Common myeloid progenitor, CD34-positive (primary cell): Measurements from ENCODE around the gene UBR2.
A peak's percentile ranks its signal among the peaks of the same experiment; 100 is the strongest.

Experiments used
- CTCF ChIA-PET: fragments of 350-600 bp; sonication (Branson Sonifier 250); formaldehyde crosslinking; loops from one replicate; lab custom pipeline; 2021; ENCODE audit warnings: antibody characterized with exemption; lab: Charles Lee
- POLR2A ChIA-PET: fragments of 350-600 bp; sonication (Branson Sonifier 250); formaldehyde crosslinking; loops from one replicate; lab custom pipeline; 2021; ENCODE audit warnings: antibody characterized with exemption; lab: Charles Lee
- DNase-seq, 3 donors: peaks; one replicate each; pipeline versions ENCODE4 v3.0.0 to v3.0.0-alpha.2; 2013
- H3K27ac ChIP-seq, 2 experiments: 1 replicate in 1 of 2; 2 replicates in 1 of 2; pipeline ENCODE4 v1.7.0; 2013; ENCODE audit warnings: inconsistent platforms in 2 of 2, low read length in 2 of 2, mild to moderate bottlenecking in 2 of 2, low read depth in 1 of 2, moderate library complexity in 1 of 2; ENCODE audit not compliant: severe bottlenecking in 2 of 2, insufficient read depth in 1 of 2, poor library complexity in 1 of 2
- H3K27me3 ChIP-seq, 5 experiments: replicated peaks in 2 of 5; 1 replicate in 3 of 5; 2 replicates in 2 of 5; pipeline versions ENCODE4 v1.6.1 to v1.7.0; 2013; ENCODE audit warnings: low read length in 4 of 5, mild to moderate bottlenecking in 2 of 5, moderate library complexity in 2 of 5, inconsistent platforms in 1 of 5; ENCODE audit not compliant: insufficient read depth in 5 of 5, control insufficient read depth in 4 of 5
- H3K36me3 ChIP-seq, 4 experiments: 1 replicate in 2 of 4; 2 replicates in 2 of 4; pipeline versions ENCODE4 v1.6.1 to v1.7.0; 2013; ENCODE audit warnings: low read length in 3 of 4, control low read depth in 1 of 4, mild to moderate bottlenecking in 1 of 4; ENCODE audit not compliant: control insufficient read depth in 4 of 4, insufficient read depth in 4 of 4
- H3K4me1 ChIP-seq, 4 experiments: 1 replicate in 3 of 4; 2 replicates in 1 of 4; pipeline versions ENCODE4 v1.6.1 to v1.7.1; 2013; ENCODE audit warnings: low read length in 3 of 4, mild to moderate bottlenecking in 3 of 4, control low read depth in 1 of 4, inconsistent platforms in 1 of 4, moderate library complexity in 1 of 4; ENCODE audit not compliant: control insufficient read depth in 4 of 4, insufficient read depth in 4 of 4; ENCODE audit errors: control extremely low read depth in 1 of 4
- H3K4me3 ChIP-seq, 7 experiments: 1 replicate in 4 of 7; 2 replicates in 3 of 7; pipeline versions ENCODE4 v1.5.1 to v1.7.0; 2013; ENCODE audit warnings: mild to moderate bottlenecking in 7 of 7, low read length in 6 of 7, moderate library complexity in 6 of 7, inconsistent platforms in 2 of 7, low read depth in 2 of 7, control low read depth in 1 of 7; ENCODE audit not compliant: insufficient read depth in 4 of 7, control insufficient read depth in 1 of 7; ENCODE audit errors: extremely low read depth in 1 of 7
- H3K9me3 ChIP-seq, 5 experiments: 1 replicate in 4 of 5; 2 replicates in 1 of 5; pipeline versions ENCODE4 v1.6.1 to v1.7.1; 2013; ENCODE audit warnings: low read length in 4 of 5, mild to moderate bottlenecking in 2 of 5, inconsistent platforms in 1 of 5, low read depth in 1 of 5, moderate library complexity in 1 of 5; ENCODE audit not compliant: control insufficient read depth in 4 of 5, insufficient read depth in 2 of 5; ENCODE audit errors: control extremely low read depth in 1 of 5
- WGBS: methylation state at CpG from one replicate; pipeline ENCODE4 v1.1.5; 2013; ENCODE audit not compliant: insufficient coverage; 5-methylcytosine and 5-hydroxymethylcytosine counted together

The UBR2 gene

DNA sequence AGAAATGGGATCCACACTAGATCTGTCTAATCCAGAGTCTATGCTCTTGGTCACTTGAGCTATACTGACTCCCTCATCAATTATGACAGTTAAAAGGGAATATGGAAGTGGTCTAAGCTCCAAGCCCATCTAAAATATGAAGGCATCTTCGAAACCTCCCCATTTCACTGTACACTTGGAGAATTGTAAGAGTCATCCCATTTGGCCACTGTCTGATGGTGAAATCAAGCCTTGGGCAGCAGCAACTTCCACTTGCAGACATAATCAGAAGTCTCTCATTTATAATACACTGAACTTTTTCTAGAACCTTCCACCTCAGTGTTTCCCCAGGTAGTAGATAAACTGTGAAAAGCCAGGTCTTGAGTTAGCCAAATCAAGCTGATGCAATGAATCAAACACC lies 26.3 kb upstream of the UBR2 start:
- 88% methylated on average over 1 of the region's 1 CpG for WGBS
- ChIA-PET POLR2A (no interaction called here), CTCF (interaction anchor here (0.8 to 4.1 kb wide), 6 partner anchors 10 to 276 kb away, joined by 3 to 22 read pairs (median 4); no protein-coding TSS in a partner anchor)
- H3K27ac ChIP-seq: no peak overlapping the region
- H3K36me3 ChIP-seq: no peaks in the 10 kb centered on the region
- H3K4me1 ChIP-seq: no peaks in the 10 kb centered on the region
- no peak for DNase-seq
- H3K9me3 ChIP-seq: no peaks in the 10 kb centered on the region
- no peak overlapping the region for H3K4me3 ChIP-seq
- H3K27me3 ChIP-seq: no peaks in the 10 kb centered on the region

DNA sequence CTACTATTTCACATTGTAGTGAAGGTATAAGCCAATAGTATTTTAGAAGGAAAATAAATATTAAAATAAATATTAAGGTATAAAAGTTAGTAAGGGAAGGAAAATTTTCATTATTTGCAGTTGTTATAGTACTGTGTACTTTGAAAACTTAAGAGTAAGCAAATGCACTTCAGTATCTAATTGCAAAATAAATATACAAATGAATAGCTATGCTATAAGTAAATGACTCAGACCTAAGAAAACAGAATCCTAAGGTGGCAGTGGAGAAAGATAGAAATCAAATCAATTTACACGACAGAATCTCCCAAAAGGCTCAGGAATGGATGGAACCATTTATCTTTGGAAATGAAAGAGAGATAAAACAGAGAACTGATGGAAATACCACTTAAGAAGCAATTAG lies 24.7 kb upstream of the UBR2 start:
- POLR2A ChIA-PET: no interaction called here
- CTCF ChIA-PET: interaction anchor here (4.1 kb wide), 1 partner anchor 8 kb away, joined by 22 read pairs; no protein-coding TSS in a partner anchor
- WGBS: 100% methylated on average over 1 of the region's 1 CpG

DNA sequence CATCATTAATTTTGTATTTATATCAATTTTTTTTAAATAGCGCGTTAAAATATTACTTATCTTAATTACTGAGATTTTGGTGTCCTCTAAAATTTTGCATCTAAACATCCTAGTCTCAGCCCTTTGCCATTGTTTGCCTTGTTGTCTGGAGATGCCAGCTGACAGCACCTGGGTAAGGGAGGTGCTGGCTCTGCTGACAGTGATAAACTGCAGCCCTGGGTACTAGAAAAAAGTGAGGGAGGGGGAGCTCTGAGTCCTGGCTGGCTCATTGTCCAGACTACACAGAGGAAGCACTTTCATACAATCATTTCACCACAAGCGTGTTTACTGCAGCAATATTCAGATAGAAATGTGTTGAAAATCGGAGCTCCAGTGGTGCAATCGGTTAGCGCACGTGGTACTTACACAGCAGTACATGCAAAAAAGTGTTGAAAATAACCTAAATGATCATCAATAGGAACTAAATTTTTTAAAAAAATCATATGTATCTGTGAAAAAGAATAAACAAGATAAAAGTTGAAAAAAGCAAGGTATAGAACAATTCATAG lies 18.5 kb upstream of the UBR2 start:
- no peak overlapping the region for H3K4me3 ChIP-seq
- peaks cover 2 to 12% (median 8%) of the 10 kb centered on the region in 4 experiments for H3K4me1 ChIP-seq
- DNase-seq: no peak
- H3K9me3 ChIP-seq: no peaks in the 10 kb centered on the region
- H3K27ac ChIP-seq: no peak overlapping the region
- no peaks in the 10 kb centered on the region for H3K27me3 ChIP-seq
- ChIA-PET CTCF (interaction anchor here (1.1 to 2.4 kb wide), 3 partner anchors 12 to 236 kb away, joined by 3 to 8 read pairs (median 4); no protein-coding TSS in a partner anchor), POLR2A (no interaction called here)
- H3K36me3 ChIP-seq: no peaks in the 10 kb centered on the region
- WGBS: 100% methylated on average over 3 of the region's 7 CpGs

More for the DNA sequence above, 24.7 kb upstream of the UBR2 start:
- no peak for DNase-seq
- Histone ChIP-seq H3K4me1 (no peaks in the 10 kb centered on the region), H3K36me3 (no peaks in the 10 kb centered on the region), H3K4me3 (no peak overlapping the region), H3K27ac (no peak overlapping the region), H3K9me3 (no peaks in the 10 kb centered on the region), H3K27me3 (no peaks in the 10 kb centered on the region)

DNA sequence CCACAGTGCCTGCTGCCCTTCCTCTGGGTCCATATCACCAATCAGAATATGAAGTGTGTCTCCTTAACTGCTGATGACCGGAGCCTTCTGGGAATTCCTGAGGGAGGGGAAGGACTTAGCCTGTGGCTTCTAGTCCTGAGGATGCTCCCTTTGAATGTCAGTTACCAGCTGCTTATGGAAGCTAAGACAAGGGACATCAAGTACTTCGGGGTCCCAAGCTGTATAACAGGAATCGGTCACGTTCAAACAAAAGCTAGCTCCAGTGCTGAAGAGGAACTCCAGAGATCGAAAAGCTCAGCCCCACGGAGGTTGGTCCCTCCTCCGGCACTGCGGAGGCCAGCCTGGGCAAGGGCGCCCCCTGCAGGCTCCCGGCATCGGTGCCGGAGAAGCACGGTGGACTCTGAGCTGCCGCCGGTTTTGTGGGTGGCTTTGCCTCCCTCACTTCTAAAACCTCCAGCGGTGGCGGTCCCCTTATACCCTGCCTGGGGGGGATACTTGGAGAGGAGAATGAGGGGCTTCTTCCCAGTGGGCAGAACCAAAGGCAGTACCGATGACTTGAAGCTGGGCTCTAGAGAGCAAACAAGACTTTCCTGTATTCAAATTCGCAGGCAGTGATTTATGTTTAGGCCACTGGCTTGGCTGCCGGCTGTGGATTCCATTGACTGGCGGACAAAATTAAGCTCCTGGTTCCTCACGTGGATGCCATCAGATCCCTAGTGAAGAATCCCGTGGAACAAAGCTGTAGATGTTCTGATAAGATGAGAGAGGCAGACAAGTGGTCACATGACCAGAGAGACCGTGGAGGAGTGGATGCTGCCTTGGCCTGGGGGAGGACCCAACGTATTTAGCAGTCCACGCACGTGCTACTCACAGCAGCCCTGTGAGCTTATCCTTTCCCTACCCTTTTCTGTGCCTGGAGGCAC lies 16.2 kb upstream of the UBR2 start:
- Histone ChIP-seq H3K27ac (peak overlapping the region; percentile 13 to 67), H3K27me3 (peaks cover 0 to 2% (median 0%) of the 10 kb centered on the region in 5 experiments), H3K9me3 (no peaks in the 10 kb centered on the region), H3K4me3 (peak overlapping the region in 6 of 7 experiments; percentile 65 to 85 (median 70)), H3K36me3 (no peaks in the 10 kb centered on the region), H3K4me1 (peaks cover 2 to 12% (median 8%) of the 10 kb centered on the region in 4 experiments)
- 2% methylated on average over 24 of the region's 27 CpGs for WGBS
- peak; percentile 81 to 91 (median 90) for DNase-seq
- POLR2A ChIA-PET: interaction anchor here (0.6 kb wide), 1 partner anchor 11 kb away, joined by 3 read pairs; no protein-coding TSS in a partner anchor
- CTCF ChIA-PET: interaction anchor here (0.5 to 4.7 kb wide), 45 partner anchors 10 to 449 kb away, joined by 3 to 35 read pairs (median 4); partner anchors contain the start of gene UBR2

DNA sequence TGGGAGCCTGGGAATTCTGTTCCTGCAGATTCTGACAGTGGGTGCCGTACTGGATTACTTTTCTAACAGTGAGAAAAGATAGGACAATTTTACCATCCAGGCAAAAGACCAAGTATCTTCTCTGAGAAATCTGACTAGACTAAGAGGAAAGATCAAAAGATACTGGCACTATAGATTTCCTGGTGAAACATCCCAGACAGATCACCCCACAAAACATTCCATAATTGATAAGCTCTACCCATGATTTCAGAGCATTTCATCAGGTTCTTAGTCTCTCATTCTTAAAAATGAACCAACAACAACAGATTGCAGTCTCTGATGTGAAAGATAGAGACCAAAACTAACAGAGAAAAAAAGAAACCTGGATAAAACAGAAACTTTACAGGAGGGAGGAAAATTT lies 13.6 kb upstream of the UBR2 start:
- no peaks in the 10 kb centered on the region for H3K36me3 ChIP-seq
- DNase-seq: no peak
- peaks cover 2 to 16% (median 10%) of the 10 kb centered on the region in 4 experiments for H3K4me1 ChIP-seq
- no peak overlapping the region for H3K27ac ChIP-seq
- no CpG with 5 or more reads among the region's 1 CpG for WGBS
- POLR2A ChIA-PET: no interaction called here
- no peak overlapping the region for H3K4me3 ChIP-seq
- CTCF ChIA-PET: interaction anchor here (4.7 kb wide), 1 partner anchor 12 kb away, joined by 35 read pairs; the partner anchor contains the start of gene UBR2
- peaks cover 0 to 3% (median 0%) of the 10 kb centered on the region in 5 experiments for H3K9me3 ChIP-seq
- H3K27me3 ChIP-seq: peaks cover 0 to 7% (median 2%) of the 10 kb centered on the region in 5 experiments

DNA sequence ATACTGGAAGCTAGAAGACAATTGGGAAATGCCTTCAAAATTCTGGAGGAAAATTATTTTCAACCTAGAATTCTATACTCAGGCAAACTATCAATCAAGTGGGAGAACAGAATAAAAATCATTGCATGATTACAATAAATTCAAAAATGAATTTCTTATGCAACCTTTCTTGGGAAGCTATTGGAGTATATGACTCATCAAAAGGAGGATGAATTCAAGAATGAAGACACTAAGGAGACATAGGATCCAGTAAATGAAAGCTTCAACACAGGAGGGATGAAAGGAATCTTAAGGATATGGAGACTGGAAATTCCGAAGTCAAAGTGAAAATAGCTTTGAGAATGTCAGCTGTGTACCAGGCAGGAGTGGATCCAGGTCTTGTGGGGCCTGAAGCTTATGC lies 12.6 kb upstream of the UBR2 start:
- Histone ChIP-seq H3K4me1 (peaks cover 2 to 16% (median 10%) of the 10 kb centered on the region in 4 experiments), H3K9me3 (peaks cover 0 to 3% (median 0%) of the 10 kb centered on the region in 5 experiments), H3K27ac (no peak overlapping the region), H3K27me3 (peaks cover 0 to 7% (median 2%) of the 10 kb centered on the region in 5 experiments), H3K36me3 (no peaks in the 10 kb centered on the region), H3K4me3 (no peak overlapping the region)
- ChIA-PET POLR2A (no interaction called here), CTCF (interaction anchor here (0.9 to 4.7 kb wide), 5 partner anchors 9 to 37 kb away, joined by 3 to 35 read pairs (median 3); partner anchors contain the start of gene UBR2)
- no peak for DNase-seq
- WGBS: 100% methylated on average over 1 of the region's 1 CpG
